AG10803 (cell line): ENCODE measurements around the gene RIPK4.

ENCODE experiments used
- DNase-seq: peaks from one replicate; pipeline ENCODE4 v3.0.0; 2010; ENCODE audit warnings: low read depth
- H3K4me3 ChIP-seq: 2 replicates; pipeline ENCODE4 v1.5.1; 2011; ENCODE audit warnings: mild to moderate bottlenecking, low read length, control low read depth
- TF ChIP-seq, protein P1 (sequence below): conservative IDR thresholded peaks from 2 replicates; pipeline ENCODE4 v1.5.1; 2011; ENCODE audit warnings: mild to moderate bottlenecking, low read length, control low read depth, inconsistent platforms

RIPK4 gene

DNA sequence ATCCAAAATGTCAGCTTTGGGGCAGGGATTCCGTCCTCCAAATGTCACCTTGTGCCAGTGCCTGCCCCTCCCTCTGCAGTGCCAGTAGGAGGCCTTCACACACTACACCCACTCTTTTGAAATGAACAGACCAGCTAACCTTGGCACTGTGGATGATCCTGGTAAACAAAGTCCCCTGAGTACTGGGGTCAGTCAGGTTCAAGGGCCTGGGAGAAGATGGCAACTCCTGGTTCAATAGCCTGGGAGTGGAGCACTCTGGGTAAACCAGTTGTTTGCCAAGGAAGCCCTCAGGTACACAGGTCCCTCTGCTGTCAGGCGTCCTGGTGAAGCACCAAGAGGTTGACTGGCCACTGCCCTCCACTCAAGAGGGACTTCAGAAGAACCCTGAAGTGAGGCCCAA is 30.4 kb downstream of the RIPK4 start:
- H3K4me3 ChIP-seq = no peak overlapping the region
- DNase-seq = no peak
- TF ChIP-seq, protein P1, sequence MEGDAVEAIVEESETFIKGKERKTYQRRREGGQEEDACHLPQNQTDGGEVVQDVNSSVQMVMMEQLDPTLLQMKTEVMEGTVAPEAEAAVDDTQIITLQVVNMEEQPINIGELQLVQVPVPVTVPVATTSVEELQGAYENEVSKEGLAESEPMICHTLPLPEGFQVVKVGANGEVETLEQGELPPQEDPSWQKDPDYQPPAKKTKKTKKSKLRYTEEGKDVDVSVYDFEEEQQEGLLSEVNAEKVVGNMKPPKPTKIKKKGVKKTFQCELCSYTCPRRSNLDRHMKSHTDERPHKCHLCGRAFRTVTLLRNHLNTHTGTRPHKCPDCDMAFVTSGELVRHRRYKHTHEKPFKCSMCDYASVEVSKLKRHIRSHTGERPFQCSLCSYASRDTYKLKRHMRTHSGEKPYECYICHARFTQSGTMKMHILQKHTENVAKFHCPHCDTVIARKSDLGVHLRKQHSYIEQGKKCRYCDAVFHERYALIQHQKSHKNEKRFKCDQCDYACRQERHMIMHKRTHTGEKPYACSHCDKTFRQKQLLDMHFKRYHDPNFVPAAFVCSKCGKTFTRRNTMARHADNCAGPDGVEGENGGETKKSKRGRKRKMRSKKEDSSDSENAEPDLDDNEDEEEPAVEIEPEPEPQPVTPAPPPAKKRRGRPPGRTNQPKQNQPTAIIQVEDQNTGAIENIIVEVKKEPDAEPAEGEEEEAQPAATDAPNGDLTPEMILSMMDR = no peak

DNA sequence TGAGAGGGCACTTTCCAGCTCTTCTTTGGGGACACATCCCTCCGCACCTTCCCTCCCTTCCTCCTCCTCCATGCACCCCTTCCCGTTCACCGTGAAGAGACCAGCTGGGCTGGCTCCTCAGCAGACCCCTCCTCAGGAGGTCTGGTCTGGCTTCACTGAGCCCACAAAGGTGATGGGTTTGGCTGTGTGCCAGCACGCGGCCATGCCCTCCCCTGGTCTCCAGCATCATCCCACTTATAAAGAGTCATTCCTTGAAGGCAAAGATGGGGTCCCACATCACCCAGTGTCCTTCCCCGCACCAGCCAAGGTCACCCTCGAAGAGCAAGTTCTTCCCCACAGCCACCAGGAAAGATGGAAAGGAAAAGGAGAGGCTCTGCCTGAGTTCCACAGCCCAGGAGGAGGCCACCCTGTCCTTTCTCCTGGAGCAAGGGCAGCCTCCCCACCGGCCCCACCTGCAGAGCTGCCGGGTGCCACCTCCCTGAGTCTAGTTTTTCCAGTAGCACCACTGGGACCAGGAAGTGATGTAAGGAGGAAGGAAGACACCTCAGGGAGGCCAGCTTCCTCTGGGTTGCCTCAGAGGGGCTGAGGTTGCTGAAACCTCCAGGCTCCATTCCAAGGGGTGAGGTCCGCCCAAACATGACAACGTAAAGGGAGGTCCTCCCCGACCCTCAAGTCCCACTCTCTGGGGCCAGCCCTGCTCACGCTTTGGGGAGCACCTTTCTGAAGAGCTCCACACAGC is 32.7 kb downstream of the RIPK4 start:
- DNase-seq = no peak
- TF ChIP-seq, protein P1 = no peak
- H3K4me3 ChIP-seq = no peak overlapping the region

DNA sequence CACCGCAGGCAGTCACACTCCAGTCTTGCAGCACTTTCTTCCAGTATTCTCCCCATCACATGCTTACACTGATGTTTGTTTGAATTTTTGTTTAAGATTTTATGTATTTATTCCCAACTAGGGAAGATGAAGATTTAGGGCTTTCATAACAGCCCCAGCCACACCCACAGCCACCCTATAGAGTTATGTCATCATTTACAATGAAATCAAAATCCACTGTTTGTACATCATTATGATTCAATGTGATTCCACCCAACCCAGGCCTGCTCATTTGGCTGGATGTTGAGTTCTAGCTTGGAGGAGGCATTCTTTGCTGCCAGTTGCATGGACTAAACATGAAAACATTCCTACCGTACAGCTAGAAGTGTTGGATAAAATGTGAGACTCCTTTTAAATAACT is 35.8 kb downstream of the RIPK4 start:
- no peak for DNase-seq
- TF ChIP-seq, protein P1 = no peak
- H3K4me3 ChIP-seq = no peak overlapping the region

DNA sequence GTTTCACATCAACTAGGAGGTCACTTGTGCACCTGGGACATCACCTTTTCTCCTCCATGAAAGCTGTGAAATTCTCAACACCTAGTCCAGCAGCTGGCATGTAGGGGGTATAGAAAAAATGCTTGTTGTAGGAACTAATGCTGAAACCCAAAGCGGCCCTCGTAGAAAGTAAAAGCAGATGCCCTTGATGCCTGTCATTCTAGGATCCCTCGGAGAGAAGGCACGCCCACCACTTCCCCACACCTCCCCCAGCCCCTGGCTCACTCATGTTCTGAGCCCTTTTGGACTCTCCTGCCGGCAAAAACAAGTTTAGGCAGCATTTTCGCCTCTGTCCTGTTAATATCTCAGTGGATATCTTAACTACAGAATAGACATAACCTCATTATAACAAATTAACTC is 36.5 kb downstream of the RIPK4 start:
- no peak for DNase-seq
- TF ChIP-seq, protein P1 = no peak
- H3K4me3 ChIP-seq = no peak overlapping the region

DNA sequence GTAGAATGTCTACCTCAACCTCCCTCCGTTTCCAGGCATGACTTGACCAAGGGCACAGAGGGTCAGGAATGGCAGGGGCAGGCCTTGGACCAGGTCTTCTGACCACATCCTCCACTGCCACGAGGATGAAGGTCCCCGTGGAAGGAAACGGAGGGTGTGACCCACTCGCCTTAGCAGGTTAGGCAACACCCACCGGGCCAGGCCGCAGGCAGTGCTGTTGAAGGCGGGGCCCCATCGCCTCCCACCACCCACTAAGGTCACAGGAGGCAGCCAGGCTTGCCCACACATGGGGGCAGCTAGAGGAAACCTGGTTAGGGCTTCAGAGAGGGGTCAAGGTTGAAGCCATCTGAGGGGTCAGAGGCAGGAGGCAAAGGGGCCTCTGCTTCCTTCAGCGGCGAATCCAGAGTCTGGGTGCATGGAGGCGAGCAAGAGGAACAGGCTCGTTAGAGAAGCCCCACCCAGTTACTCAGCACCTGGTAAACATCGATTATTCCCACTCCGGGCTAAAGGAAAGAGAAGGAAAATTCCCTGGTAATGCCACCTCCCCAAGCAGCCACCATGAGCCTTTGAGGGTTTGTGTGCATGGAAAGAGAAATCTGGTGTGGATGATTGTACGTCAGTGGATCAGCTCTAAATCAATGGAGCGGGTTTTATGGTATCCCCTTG is 37.0 kb downstream of the RIPK4 start:
- DNase-seq = no peak
- no peak overlapping the region for H3K4me3 ChIP-seq
- TF ChIP-seq, protein P1 = no peak

DNA sequence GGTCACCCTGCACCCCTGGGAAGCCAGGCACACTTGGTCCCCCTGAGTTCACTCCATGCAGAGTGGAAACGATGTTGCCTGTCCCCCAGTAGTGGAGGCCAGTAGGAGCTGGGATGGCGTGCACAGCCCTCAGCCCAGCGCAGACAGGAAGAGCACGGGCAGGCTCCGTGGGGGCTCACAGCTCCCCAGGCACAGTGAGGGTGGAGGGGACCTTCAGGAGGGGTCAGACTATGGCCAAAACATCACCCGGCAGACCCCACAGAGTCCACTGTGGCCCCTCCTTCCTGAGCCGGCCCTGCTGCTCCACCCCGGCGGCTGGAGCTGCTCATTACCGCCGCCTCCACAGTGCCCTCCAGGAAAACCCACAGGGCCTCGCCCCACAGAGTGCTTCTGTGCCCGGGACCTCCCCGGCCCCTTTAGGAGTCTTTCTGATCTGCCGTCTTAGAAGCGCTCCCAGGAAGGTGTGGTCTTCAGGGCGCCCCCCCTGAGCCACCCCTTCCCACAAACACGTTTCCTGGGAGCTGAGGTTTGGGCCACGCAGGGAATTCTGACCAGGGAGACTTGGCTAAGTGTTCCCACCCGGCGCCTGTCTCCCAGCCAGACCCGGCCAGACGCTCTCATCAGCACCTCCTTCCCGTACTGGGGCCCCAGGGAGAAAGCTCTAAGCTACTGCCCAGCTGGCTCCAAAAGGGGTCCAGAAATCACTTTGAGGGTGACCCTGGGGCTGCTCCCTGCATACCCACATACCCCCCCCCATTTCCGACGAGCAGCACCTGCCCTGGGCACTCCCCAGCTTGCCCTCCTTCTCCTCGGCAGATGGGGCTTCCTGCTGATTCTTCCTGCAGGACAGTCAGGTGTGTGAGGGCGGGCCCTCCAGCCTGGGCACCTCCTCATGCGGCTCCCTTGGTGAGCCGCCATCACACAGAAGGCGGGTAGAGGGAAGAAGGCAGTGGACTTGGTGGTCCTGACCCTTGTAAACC is 38.8 kb downstream of the RIPK4 start:
- DNase-seq = no peak
- TF ChIP-seq, protein P1 = no peak
- H3K4me3 ChIP-seq = no peak overlapping the region
